Measurements from ENCODE around the gene CENPA.
"Not testable (repeated sequence)": the region's sequence is repeated elsewhere in the genome, so short reads cannot be mapped to it uniquely, and the experiment has no call there.

Gene CENPA

DNA sequence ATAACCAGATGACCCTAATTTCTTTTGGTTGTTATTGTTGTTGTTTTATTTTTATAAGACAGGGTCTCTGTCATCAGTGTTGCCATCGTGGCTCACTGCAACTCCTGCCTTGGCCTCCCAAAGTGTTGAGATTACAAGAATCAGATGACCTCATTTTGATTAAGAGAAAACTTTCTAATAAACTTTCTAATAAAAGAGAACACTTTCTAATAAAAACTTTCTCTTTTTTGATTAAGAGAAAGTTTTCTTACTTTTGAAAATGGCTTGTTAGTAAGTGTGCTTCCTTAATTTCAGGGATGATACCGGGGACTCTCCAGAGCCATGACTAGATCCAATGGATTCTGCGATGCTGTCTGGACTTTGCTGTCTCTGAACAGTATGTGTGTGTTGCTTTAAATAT, 7.7 kb downstream of the CENPA start:
- DNase-seq = no peak

DNA sequence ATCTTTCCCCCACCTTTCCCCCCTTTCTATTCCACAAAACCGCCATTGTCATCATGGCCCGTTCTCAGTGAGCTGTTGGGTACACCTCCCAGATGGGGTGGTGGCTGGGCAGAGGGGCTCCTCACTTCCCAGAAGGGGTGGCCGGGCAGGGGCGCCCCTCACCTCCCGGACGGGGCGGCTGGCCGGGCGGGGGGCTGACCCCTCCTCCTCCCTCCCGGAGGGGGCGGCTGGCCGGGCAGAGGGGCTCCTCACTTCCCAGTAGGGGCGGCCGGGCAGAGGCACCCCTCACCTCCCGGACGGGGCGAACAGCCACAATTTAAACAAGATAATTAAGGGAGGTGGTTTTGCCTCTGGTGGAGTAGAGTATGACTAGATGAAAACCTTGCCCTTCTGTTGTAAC, 9.3 kb downstream of the CENPA start:
- not testable (repeated sequence) for DNase-seq

DNA sequence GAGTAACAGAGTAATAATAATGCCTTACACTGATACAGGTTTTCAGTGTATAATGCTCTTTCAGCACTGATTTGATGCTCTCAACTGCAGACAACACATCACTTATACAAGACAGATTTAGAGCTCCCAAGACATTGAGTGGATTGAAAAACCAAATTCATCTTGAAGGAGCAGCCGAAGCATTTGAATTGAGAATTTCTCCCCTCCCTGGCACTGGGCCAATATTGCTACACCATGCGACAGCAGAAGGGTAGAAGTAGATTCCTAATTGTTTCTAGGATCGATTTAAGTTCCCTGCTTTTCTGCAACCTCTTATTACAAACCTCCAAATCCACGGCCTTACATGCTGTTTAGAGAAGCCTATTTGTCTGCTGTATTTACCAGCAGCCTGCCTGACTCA, 15.5 kb downstream of the CENPA start:
- DNase-seq = no peak

- no peak for DNase-seq
Measured at GRCh38 chr2:26801796-26802195, 15.9 kb downstream of the CENPA start.

DNA sequence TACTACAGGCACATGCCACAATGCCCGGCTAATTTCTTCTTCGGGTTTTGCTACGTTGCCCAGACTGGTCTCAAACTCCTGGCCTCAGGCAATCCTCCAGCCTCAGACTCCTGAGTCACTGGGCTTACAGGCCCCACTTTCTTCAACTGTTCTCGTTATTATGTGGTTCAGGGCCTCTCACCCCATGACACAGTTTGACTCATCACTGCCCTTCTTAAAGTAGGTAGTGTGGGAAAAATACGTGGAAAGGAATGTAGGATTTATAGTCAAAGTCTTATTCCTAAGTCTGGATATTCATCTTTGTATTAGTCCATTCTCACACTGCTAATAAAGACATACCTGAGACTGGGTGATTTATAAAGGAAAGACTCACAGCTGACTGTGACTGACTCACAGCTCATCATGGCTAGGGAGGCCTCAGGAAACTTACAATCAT, 19.4 kb downstream of the CENPA start:
- no peak for DNase-seq

- DNase-seq = no peak
Measured at GRCh38 chr2:26807788-26808460, 22.1 kb downstream of the CENPA start.

DNA sequence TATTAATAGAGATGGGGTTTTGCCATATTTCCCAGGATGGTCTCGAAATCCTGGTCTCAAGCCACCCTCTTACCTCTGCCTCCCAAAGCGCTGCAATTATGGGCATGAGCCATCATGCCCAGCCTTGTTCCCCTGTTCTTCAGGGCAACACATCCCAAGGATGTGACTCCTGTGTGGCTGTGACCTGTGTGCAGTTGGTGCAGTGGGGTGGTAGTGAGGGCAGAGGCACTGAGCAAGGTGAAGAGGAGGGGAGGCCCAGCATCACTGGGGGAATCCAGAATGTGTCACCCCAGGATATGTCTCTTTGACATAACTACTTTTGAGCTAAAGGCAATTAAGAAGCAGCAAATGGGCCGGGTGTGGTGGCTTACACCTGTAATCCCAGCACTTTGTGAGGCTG, 23.4 kb downstream of the CENPA start:
- DNase-seq = no peak

DNA sequence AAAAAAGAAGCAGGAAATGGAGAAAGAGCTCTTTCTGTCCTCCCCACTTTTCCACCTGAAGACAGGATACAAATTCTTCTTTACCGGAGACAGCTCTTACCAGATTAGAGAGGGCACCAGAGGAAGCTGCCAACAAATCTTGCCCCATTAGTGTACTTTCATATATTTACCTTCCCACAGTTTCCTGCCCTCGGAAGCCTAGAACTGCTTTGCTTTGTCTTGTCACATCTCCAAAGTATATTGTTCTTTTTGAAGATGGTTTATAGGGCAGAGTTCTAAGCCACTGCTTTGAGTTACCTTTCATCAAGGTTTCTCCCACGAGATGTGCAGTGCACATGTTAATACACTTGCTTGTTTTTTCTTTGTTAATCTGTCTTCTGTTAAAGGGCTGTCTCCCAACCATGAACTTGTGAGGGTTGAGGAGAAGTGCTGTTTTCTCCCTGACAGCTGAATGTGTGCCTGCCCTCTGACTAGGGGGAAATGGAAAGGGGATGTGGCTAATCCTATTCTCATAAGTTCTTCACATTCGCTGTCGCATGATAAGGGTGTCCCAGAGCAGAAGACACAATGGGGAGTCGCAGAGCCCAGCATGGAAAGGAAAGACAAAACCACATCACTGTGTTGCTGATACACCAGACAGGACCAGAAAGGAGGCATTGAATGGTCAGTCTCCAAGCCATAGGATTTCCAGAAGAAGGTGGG, 24.2 kb downstream of the CENPA start:
- no peak for DNase-seq

GRCh38 chr2:26811261-26811660, 25.4 kb downstream of the CENPA start:
- DNase-seq = no peak

DNA sequence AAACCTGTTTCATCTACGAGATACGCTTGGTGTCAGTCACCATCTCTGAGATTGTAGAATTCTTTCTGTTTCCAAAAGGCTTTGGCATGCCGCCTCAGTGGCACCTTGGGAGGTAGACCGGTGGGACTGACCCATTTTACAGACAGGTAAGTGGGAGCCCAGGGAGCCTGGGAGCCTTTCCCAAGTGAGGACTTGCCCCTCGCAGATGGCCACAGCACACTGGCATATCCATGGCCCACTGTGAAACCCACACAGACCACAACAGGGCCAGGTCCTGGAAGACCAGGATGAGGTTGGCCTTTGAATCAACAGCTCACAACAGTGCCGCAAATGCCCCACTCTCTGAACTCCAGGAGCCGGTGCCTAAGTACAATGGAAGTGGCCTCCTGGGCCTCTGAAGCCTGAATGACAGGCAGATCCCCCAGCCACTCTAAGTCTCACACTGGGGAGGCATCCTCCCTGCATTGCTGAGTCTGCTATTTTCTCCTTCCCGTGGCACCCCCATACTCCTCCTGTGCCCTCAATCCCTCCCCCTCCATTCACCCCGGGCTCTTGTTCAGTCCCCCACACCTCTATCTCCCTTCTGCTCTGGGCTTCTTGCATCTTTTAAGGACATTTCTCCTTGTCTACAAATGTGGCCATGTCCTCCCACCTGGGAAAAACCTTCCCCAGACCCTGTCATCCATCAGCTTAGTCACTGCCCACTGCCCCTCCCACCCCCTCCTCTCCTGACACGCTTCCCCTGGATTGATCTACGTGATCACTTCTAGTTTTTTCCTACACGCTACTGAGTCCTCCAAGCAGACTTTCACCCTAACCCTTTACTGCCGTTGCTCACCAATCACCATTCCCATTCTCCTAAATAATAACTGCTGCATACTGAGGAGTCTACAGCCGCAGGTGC, 26.2 kb downstream of the CENPA start:
- no peak for DNase-seq

DNA sequence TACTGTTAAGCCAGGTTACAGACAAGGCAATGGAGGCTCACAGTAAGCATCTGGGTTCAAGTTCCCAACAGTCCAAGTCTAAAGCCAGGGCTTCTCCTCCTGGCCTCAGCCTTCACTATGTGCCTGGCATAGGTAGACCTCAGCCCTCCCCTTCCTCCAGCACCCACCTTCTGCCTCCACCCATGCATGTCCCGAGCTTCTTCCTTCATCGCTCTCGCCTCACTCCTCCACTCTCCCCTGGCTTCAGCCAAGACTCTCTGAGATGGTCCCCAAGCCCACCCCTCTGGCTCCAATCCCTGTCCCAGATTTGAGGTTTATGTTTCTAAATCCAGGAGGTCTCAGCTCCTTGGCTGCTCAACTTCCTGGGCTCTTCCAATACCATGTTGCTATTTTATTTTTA, 26.9 kb downstream of the CENPA start:
- DNase-seq = no peak

- DNase-seq = not testable (repeated sequence)
Measured at GRCh38 chr2:26814072-26814765, 28.4 kb downstream of the CENPA start.

DNA sequence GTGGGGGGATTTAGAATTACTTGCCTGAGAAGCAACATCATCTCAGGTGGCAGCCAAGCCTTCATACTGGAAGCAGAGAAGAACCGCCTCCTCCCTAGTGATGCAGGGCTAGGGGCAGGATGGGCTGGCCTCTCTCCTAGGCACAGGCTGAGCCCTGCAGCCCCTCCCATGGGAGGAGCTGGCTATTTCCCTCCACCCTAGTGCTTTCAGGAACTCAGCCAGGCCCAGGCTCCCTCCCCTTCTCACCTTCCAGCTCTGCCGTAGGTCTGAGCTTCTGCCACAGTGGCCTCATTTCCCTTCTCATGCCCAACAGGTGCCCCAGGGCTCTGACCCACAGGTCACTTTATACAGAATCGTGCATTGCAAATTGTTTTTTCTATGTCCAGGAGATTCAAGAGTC, 31.0 kb downstream of the CENPA start:
- no peak for DNase-seq

DNA sequence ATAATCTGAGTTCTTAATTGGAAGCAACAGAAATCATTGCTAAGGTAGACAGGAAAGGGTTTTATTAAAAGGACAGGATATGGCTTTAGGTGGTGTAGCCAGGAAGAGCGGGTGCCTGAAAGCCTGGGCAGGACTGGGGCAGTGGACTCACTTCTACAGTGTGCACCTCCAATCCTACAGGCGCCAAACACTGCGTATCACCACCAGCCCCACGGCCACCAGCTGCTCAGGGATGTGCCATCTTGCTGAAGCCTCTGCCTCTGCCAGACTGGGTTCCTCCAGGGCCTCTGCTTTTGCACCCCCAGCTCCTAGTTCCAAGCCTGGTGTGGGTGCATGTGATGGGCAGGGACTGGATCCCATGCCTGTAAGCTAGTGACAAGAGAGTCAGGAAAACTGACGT, 32.4 kb downstream of the CENPA start:
- DNase-seq = no peak

GRCh38 chr2:26818972-26819371, 33.1 kb downstream of the CENPA start:
- no peak for DNase-seq

DNA sequence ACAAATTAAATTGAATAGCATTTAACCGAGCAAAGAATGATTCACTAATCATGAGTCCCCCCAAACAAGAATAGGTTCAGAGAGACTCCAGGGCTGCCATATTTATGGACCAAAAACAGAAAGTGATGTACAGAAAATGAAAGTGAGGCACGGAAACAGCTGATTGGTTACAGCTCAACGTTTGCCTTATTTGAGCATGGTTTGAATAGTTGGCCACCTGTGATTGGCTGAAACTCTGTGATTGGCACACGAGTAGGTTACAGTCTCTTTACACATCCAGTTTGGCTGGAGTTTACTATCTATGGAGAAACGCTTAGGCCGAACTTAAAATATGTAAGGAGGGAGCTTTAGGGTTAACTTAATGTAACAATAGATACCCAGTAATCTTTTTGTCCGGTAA, 35.1 kb downstream of the CENPA start:
- no peak for DNase-seq

- DNase-seq = no peak
Measured at GRCh38 chr2:26822877-26823276, 37.0 kb downstream of the CENPA start.

DNA sequence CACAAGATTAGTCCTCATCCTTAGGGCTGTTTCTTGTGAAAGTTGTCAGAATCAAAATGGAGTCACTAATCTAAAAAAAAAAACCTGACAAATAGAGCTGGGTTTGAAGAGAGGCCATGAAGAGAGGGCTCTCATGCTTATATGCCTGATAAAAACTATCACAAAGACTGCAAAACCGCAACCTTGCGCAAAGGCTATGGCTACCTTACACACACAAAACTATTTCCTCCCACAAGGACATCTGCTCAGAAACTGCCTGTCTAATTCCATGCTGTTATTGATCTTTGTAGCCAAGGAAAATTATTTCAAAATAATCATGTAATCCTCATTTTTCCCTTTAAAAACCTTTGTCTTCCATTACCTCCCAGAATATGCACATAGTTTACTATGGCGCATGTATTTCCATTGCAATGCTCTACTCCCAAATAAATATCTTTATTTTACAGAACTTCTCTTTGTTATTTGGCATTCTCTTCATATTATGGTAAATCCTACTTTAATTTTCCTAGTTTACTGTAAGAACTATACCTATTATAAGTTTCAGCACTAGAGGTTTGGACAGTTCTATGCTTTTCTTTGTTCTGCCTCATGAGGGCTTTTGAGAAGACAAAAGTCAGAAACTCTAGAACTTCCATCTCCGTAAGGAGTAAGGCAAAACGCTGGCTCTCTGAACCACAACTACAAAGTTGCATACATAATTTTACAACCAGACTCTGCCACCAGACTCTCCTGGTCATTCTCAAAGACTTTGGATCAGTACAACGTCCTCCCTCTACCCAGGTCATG, 52.5 kb downstream of the CENPA start:
- DNase-seq = no peak

DNA sequence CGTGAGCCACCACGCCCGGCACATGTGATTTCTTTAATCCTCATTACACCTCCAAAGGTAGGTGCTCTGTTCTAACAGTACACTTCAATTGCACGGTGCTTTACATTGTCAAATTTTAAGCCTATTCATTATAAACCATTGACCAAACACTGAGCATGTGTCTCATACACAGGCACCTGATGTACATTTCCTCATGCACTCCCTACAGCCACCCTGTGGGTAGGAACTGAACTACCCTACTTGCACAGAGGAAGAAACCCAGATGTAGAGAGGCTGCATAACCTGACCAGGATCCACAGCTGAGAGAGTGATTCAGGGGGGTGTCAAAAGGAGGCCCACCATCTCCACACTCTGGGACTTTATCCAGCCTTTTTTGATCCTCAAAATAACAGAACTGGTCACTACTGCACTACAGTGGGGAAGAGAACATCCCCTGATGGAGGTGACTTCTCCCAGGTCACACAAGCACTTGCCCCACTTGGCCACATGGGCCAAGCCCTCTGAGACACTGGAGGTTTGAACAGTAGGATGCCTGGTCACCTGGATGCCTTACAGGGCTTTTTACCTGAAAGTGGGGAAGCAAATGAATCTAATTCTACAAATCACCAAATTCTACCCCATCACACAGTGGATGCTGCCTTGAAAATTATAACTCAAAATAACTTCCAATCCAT, 55.2 kb downstream of the CENPA start:
- no peak for DNase-seq

- no peak for DNase-seq
Measured at GRCh38 chr2:26843041-26843440, 57.2 kb downstream of the CENPA start.
